ENCODE results near the gene XRN1.
A peak's percentile ranks its signal among the peaks of the same experiment; 100 is the strongest.

The XRN1 gene

GRCh38 chr3:142272200-142272891 lies 175.5 kb downstream of the XRN1 start:
- peak; percentile 9 for DNase-seq (ENCODE audit: low spot score)

- DNase-seq (ENCODE audit: low spot score), result no peak
Measured at GRCh38 chr3:142270407-142270806, 177.4 kb downstream of the XRN1 start.

- no peak for DNase-seq (ENCODE audit: low spot score)
Measured at GRCh38 chr3:142269767-142270166, 178.1 kb downstream of the XRN1 start.

GRCh38 chr3:142268426-142268825 lies 179.4 kb downstream of the XRN1 start:
- no peak for DNase-seq (ENCODE audit: low spot score)

GRCh38 chr3:142267269-142267668 lies 180.6 kb downstream of the XRN1 start:
- DNase-seq (ENCODE audit: low spot score), result no peak

GRCh38 chr3:142263112-142263511 lies 184.7 kb downstream of the XRN1 start:
- no peak for DNase-seq (ENCODE audit: low spot score)

GRCh38 chr3:142259359-142259758 lies 188.5 kb downstream of the XRN1 start:
- DNase-seq (ENCODE audit: low spot score), result no peak

GRCh38 chr3:142256712-142257333 lies 191.0 kb downstream of the XRN1 start:
- DNase-seq (ENCODE audit: low spot score), result no peak
